Transverse colon (tissue), 4 donors: ENCODE measurements around the gene PPP2R1B. TPM values are rescaled to one million over a fixed set of nuclear protein-coding genes. Genes with fewer than 3 reads are reported as not detected.

Source experiments
- DNase-seq: peaks from one replicate; pipeline ENCODE4 v3.0.0-alpha.2; 2019
- H3K27ac ChIP-seq, 4 donors: fragments of 200-600 bp; sonication (generic); 2 replicates each; pipeline ENCODE4 v1.5.1; 2016 to 2018; ENCODE audit warnings: inconsistent platforms in 4 of 4
- H3K27me3 ChIP-seq: fragments of 200-600 bp; sonication (generic); 2 replicates; pipeline ENCODE4 v1.5.1; 2017; ENCODE audit warnings: inconsistent platforms
- H3K36me3 ChIP-seq, 4 donors: fragments of 200-600 bp; sonication (generic); 2 replicates each; pipeline ENCODE4 v1.5.1; 2017 to 2019; ENCODE audit warnings: inconsistent platforms in 4 of 4
- H3K4me1 ChIP-seq, 4 donors: fragments of 200-600 bp; sonication (generic); 2 replicates each; pipeline ENCODE4 v1.5.1; 2017 to 2020; ENCODE audit warnings: inconsistent platforms in 4 of 4
- H3K4me3 ChIP-seq, 4 donors: fragments of 200-600 bp; sonication (generic); 1 replicate in 1 of 4; 2 replicates in 3 of 4; pipeline versions ENCODE4 v1.5.1 to v1.6.1; 2017 to 2019; ENCODE audit warnings: inconsistent platforms in 4 of 4
- H3K9me3 ChIP-seq, 2 donors: fragments of 200-600 bp; sonication (generic); 2 replicates each; pipeline ENCODE4 v1.5.1; 2017 to 2019; ENCODE audit warnings: inconsistent platforms in 2 of 2
- EP300 ChIP-seq: sonication (generic); formaldehyde crosslinking; IDR thresholded peaks from one replicate; pipeline ENCODE4 v1.6.1; 2017; ENCODE audit warnings: antibody characterized with exemption, low read depth
- POLR2A ChIP-seq: fragments of 450-650 bp; IDR thresholded peaks from one replicate; pipeline ENCODE4 v1.6.1; 2016; ENCODE audit warnings: antibody characterized with exemption, mild to moderate bottlenecking, moderate library complexity
- POLR2AphosphoS5 ChIP-seq, 3 donors: sonication (generic); formaldehyde crosslinking; IDR thresholded peaks; one replicate each; pipeline ENCODE4 v1.6.1; 2016; ENCODE audit warnings: antibody characterized with exemption in 3 of 3
- WGBS, 2 donors: methylation state at CpG; one replicate each; pipeline ENCODE4 v1.1.5; 2018; ENCODE audit warnings: low coverage in 1 of 2; 5-methylcytosine and 5-hydroxymethylcytosine counted together
- in situ Hi-C, 4 donors: fragments of 200-750 bp; cut with MboI; loops; one replicate each; pipeline versions ENCODE4 v1.15.0 to v1.15.1; 2017; ENCODE audit warnings: low sequenced_read_pairs in 3 of 4, low pct_ligation_motif_present in 1 of 4, low pct_unique_long_range_greater_than_20kb in 1 of 4
- intact Hi-C: fragments of 100-400 bp; cut with DNase I; formaldehyde crosslinking; loops from one replicate; pipeline ENCODE4 v1.15.1; 2023; ENCODE audit warnings: low total_unique reads
- total RNA-seq, 4 donors: library from RNA; depleted of rRNA; stranded (reverse); fragments of >200 nt; gene quantifications; one replicate each; pipeline ENCODE4 v1.1.0, GENCODE V29; 2016
- TF ChIP-seq, protein P1 (sequence below), 5 experiments: fragments of 200-600 bp in 3 of 5; fragments of 450-650 bp in 2 of 5; sonication (generic) in 3 of 5; IDR thresholded peaks; 1 replicate in 2 of 5; 2 replicates in 3 of 5; pipeline ENCODE4 v1.5.1; 2016 to 2017; ENCODE audit warnings: antibody characterized with exemption in 5 of 5, inconsistent platforms in 3 of 5, mild to moderate bottlenecking in 2 of 5, moderate library complexity in 1 of 5

PPP2R1B gene
- total RNA-seq, 4 donors from 2014 or later: 28.1 to 55.5 (median 41.5) TPM

DNA sequence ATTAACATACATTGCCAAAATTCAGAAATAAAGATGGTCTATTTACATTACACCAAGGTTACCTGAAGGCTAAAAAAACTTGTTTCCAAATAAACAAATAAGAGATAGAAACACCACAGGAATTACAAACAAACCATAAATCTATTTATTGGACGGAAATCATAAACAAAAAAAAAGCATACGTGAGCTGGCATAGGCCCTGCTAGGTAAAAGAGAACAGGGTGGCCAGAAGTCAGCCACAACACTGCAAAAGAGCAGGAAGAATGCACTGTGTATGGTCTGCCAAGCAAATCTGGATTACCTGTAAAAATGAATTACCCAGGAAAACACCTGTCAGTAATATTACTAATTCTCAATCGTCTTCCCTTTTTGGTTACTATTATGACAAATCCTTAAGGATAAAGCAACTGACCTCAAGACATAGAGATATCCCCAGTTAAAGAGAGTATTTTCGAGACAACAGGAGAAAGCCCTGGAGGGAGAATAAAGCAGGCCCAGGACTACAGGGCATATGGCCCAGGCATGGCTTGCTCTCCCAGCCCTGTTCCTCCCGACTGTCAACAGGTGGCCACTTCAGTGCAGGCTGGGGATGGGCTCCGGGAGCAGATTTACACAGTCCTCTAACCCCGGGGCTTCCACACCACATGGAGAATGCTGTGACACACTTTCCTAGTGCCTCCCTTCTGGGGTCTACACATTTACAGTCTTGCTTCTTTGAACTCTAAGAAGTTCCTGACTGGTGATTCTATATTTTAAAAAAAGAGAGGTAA is 18.0 kb downstream of the PPP2R1B start:
- 46 to 57% methylated on average over 5 to 7 of the region's 7 CpGs for WGBS, 2 donors
- DNase-seq: no peak
- Histone ChIP-seq H3K27me3 (no peaks in the 10 kb centered on the region), H3K4me1 (peaks cover 0 to 23% (median 2%) of the 10 kb centered on the region in 4 donors), H3K9me3 (no peaks in the 10 kb centered on the region), H3K36me3 (peaks cover 0 to 69% (median 11%) of the 10 kb centered on the region in 4 donors), H3K27ac (peak overlapping the region in 3 of 4 donors; percentile 10 to 58 (median 42)), H3K4me3 (no peak overlapping the region)
- TF ChIP-seq, protein P1, sequence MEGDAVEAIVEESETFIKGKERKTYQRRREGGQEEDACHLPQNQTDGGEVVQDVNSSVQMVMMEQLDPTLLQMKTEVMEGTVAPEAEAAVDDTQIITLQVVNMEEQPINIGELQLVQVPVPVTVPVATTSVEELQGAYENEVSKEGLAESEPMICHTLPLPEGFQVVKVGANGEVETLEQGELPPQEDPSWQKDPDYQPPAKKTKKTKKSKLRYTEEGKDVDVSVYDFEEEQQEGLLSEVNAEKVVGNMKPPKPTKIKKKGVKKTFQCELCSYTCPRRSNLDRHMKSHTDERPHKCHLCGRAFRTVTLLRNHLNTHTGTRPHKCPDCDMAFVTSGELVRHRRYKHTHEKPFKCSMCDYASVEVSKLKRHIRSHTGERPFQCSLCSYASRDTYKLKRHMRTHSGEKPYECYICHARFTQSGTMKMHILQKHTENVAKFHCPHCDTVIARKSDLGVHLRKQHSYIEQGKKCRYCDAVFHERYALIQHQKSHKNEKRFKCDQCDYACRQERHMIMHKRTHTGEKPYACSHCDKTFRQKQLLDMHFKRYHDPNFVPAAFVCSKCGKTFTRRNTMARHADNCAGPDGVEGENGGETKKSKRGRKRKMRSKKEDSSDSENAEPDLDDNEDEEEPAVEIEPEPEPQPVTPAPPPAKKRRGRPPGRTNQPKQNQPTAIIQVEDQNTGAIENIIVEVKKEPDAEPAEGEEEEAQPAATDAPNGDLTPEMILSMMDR (IDR thresholded peaks at IDR 0.05): no peak
- no peak for TF ChIP-seq POLR2A
- no peak for TF ChIP-seq EP300
- no peak for TF ChIP-seq POLR2AphosphoS5 (IDR thresholded peaks at IDR 0.05)
- intact Hi-C loops (no loop called here), in situ Hi-C loops (no loop called here)

DNA sequence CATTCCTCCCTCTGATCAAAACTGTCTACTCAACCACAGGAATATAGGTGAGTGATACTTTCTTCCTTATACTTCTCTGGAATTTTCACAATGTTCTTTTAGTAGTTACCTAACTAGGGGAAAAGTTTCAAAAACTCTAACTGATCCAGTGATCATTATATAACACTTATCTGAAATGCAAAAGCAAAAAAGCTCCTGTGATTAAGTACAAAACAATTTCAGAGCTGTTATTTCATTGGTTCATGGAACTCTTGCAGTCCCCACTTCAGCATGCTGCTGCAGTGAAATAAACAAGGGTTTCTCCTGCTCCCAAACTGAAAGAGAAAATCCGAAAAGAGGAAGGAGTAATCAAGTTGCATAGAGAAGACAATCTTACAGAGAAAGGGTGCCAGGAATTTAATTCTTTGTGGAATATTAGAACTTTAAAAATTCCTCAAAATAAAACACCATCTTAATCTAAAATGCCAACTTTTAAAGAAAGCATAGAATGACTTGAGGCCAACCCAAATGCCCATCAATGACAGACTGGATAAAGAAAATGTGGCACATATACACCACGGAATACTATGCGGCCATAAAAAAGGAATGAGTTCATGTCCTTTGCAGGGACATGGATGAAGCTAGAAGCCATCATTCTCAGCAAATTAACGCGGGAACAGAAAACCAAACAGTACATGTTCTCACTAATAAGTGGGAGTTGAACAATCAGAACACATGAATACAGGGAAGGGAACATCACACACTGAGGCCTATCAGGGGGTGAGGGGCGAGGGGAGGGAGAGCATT is 20.3 kb downstream of the PPP2R1B start:
- Histone ChIP-seq H3K4me3 (no peak overlapping the region), H3K27ac (peak overlapping the region; percentile 47 to 63 (median 54)), H3K9me3 (no peaks in the 10 kb centered on the region), H3K27me3 (no peaks in the 10 kb centered on the region), H3K4me1 (peaks cover 0 to 23% (median 2%) of the 10 kb centered on the region in 4 donors), H3K36me3 (peaks cover 0 to 67% (median 6%) of the 10 kb centered on the region in 4 donors)
- intact Hi-C loops (no loop called here), in situ Hi-C loops (no loop called here)
- TF ChIP-seq POLR2AphosphoS5 (IDR thresholded peaks at IDR 0.05) (no peak), POLR2A (no peak), EP300 (no peak)
- TF ChIP-seq, protein P1 (IDR thresholded peaks at IDR 0.05): no peak
- DNase-seq: no peak
- WGBS, 2 donors: 87 to 90% methylated on average over 5 to 6 of the region's 6 CpGs

DNA sequence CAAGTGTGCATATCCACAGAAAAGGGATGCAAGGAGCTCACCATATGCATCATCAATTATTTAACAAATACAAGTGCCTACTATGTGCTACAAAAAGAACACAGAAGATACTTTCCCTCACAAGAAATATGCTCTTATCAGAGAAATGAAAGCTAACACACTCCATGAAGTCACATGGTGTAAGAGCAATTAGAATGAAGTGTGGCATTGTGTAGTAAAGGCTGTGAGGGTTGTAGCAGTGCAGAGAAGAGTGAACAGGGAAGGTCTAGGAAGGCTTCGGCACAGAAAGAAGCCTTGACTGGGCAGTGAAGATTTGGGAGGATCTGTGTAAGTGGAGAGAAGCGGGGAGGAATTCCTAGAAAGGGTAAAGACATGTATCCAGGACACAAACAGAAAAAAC is 22.5 kb downstream of the PPP2R1B start:
- H3K27me3 ChIP-seq: no peaks in the 10 kb centered on the region
- in situ Hi-C loops: no loop called here
- H3K4me1 ChIP-seq: peaks cover 0 to 20% (median 2%) of the 10 kb centered on the region in 4 donors
- no peak for TF ChIP-seq POLR2AphosphoS5 (IDR thresholded peaks at IDR 0.05)
- no peak for TF ChIP-seq POLR2A
- TF ChIP-seq, protein P1 (IDR thresholded peaks at IDR 0.05): no peak
- TF ChIP-seq EP300: no peak
- H3K36me3 ChIP-seq: peaks cover 0 to 50% (median 7%) of the 10 kb centered on the region in 4 donors
- no peak for DNase-seq
- no peak overlapping the region for H3K4me3 ChIP-seq
- H3K27ac ChIP-seq: no peak overlapping the region
- 91 to 100% methylated on average over 2 of the region's 2 CpGs for WGBS, 2 donors
- no peaks in the 10 kb centered on the region for H3K9me3 ChIP-seq
- intact Hi-C loops: no loop called here

DNA sequence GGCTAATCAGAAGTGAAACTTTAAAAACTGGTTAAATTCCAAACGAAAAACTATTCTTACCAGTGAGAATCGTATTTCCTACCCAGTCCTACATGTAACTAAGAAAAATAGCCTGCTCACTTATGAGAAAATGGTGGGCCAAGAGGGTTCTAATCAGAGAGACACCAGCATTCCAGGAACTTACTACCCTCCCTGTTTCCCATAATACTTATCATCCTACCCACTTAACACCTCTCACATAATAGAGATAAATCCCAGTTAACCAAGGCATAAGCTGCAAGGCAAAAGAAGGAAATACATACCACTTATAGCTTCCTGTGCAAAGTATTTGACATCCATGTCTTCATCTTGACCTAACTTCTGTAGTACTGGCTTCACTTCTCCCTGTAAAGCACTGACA is 24.4 kb downstream of the PPP2R1B start:
- H3K36me3 ChIP-seq: peaks cover 0 to 38% (median 7%) of the 10 kb centered on the region in 4 donors
- no peaks in the 10 kb centered on the region for H3K27me3 ChIP-seq
- no peaks in the 10 kb centered on the region for H3K9me3 ChIP-seq
- in situ Hi-C loops: no loop called here
- 62 to 75% methylated on average over 2 of the region's 2 CpGs for WGBS, 2 donors
- no peak overlapping the region for H3K4me3 ChIP-seq
- H3K4me1 ChIP-seq: peaks cover 0 to 25% (median 3%) of the 10 kb centered on the region in 4 donors
- TF ChIP-seq, protein P1 (IDR thresholded peaks at IDR 0.05): no peak
- TF ChIP-seq EP300 (no peak), POLR2AphosphoS5 (IDR thresholded peaks at IDR 0.05) (no peak), POLR2A (no peak)
- DNase-seq: no peak
- H3K27ac ChIP-seq: no peak overlapping the region
- intact Hi-C loops: no loop called here
